H9 (cell line): ENCODE measurements around the gene CAMTA1. TPM values are rescaled to one million over a fixed set of nuclear protein-coding genes. Genes with fewer than 3 reads are reported as not detected.

ENCODE experiments used
- DNase-seq: peaks from one replicate; pipeline ENCODE4 v3.0.0-alpha.2; 2017
- H2AFZ ChIP-seq: one replicate; pipeline ENCODE4 v1.6.1; 2013; ENCODE audit warnings: mild to moderate bottlenecking, low read length, control low read depth, moderate library complexity
- H2AK5ac ChIP-seq: 2 replicates; pipeline ENCODE4 v1.6.1; 2013; ENCODE audit warnings: low read length, control low read depth, mixed read lengths; ENCODE audit not compliant: insufficient read length
- H2BK120ac ChIP-seq: one replicate; pipeline ENCODE4 v1.6.1; 2013; ENCODE audit warnings: low read depth, mild to moderate bottlenecking, low read length, control low read depth, inconsistent platforms; ENCODE audit not compliant: poor library complexity, severe bottlenecking
- H2BK12ac ChIP-seq: 2 replicates; pipeline ENCODE4 v1.6.1; 2013; ENCODE audit warnings: low read length, control low read depth, mixed read lengths, low read depth; ENCODE audit not compliant: insufficient read length
- H2BK15ac ChIP-seq: 2 replicates; pipeline ENCODE4 v1.6.1; 2013; ENCODE audit warnings: low read depth, low read length, control low read depth
- H2BK20ac ChIP-seq: one replicate; pipeline ENCODE4 v1.6.1; 2013; ENCODE audit warnings: low read depth, mild to moderate bottlenecking, low read length, control low read depth, inconsistent platforms; ENCODE audit not compliant: poor library complexity, severe bottlenecking
- H2BK5ac ChIP-seq: 2 replicates; pipeline ENCODE4 v1.6.1; 2013; ENCODE audit warnings: low read length, control low read depth, mixed read lengths; ENCODE audit not compliant: insufficient read length
- H3K14ac ChIP-seq: 2 replicates; pipeline ENCODE4 v1.6.1; 2013; ENCODE audit warnings: low read length, control low read depth; ENCODE audit not compliant: insufficient read depth
- H3K18ac ChIP-seq: 2 replicates; pipeline ENCODE4 v1.6.1; 2013; ENCODE audit warnings: low read depth, mild to moderate bottlenecking, mixed read lengths, low read length, control low read depth; ENCODE audit not compliant: insufficient read length
- H3K23ac ChIP-seq: 2 replicates; pipeline ENCODE4 v1.6.1; 2013; ENCODE audit warnings: low read length, control low read depth, mixed read lengths, low read depth; ENCODE audit not compliant: insufficient read length
- H3K23me2 ChIP-seq: 2 replicates; pipeline ENCODE4 v1.6.1; 2013; ENCODE audit warnings: low read depth, mild to moderate bottlenecking, mixed read lengths, low read length, control low read depth; ENCODE audit not compliant: insufficient read length, poor library complexity, severe bottlenecking
- H3K27ac ChIP-seq: 2 replicates; pipeline ENCODE4 v1.5.1; 2013; ENCODE audit warnings: low read length, control low read depth, mixed read lengths, low read depth; ENCODE audit not compliant: insufficient read length
- H3K27me3 ChIP-seq: 2 replicates; pipeline ENCODE4 v1.6.1; 2013; ENCODE audit warnings: low read length, control low read depth, inconsistent platforms; ENCODE audit not compliant: insufficient read depth
- H3K4ac ChIP-seq: 2 replicates; pipeline ENCODE4 v1.6.1; 2013; ENCODE audit warnings: low read depth, mild to moderate bottlenecking, control low read depth, inconsistent platforms, low read length, moderate library complexity
- H3K4me1 ChIP-seq: 2 replicates; pipeline ENCODE4 v1.6.1; 2013; ENCODE audit warnings: low read length, control low read depth, inconsistent platforms; ENCODE audit not compliant: insufficient read depth
- H3K4me2 ChIP-seq: 2 replicates; pipeline ENCODE4 v1.6.1; 2013; ENCODE audit warnings: low read length, control low read depth, mixed read lengths; ENCODE audit not compliant: insufficient read length, insufficient read depth
- H3K56ac ChIP-seq: 2 replicates; pipeline ENCODE4 v1.6.1; 2013; ENCODE audit warnings: low read depth, mild to moderate bottlenecking, mixed read lengths, low read length, control low read depth; ENCODE audit not compliant: insufficient read length
- H3K79me1 ChIP-seq: 2 replicates; pipeline ENCODE4 v1.6.1; 2013; ENCODE audit warnings: low read depth, mild to moderate bottlenecking, moderate library complexity, low read length, control low read depth, inconsistent platforms; ENCODE audit not compliant: insufficient read depth, poor library complexity, severe bottlenecking
- H3K79me2 ChIP-seq: 2 replicates; pipeline ENCODE4 v1.6.1; 2013; ENCODE audit warnings: low read length, control low read depth, inconsistent platforms; ENCODE audit not compliant: insufficient read depth
- H3K9ac ChIP-seq: 2 replicates; pipeline ENCODE4 v1.6.1; 2013; ENCODE audit warnings: low read length, control low read depth, mixed read lengths; ENCODE audit not compliant: insufficient read length; ENCODE audit errors: extremely low read depth
- H3K9me3 ChIP-seq: one replicate; pipeline ENCODE4 v1.6.1; 2013; ENCODE audit warnings: low read depth, low read length, inconsistent platforms; ENCODE audit not compliant: control insufficient read depth
- H3T11ph ChIP-seq: one replicate; pipeline ENCODE4 v1.6.1; 2013; ENCODE audit warnings: mild to moderate bottlenecking, low read length, control low read depth, inconsistent platforms
- H4K20me1 ChIP-seq: one replicate; pipeline ENCODE4 v1.6.1; 2013; ENCODE audit not compliant: control insufficient read depth, insufficient read length, insufficient read depth
- H4K5ac ChIP-seq: 2 replicates; pipeline ENCODE4 v1.6.1; 2013; ENCODE audit warnings: low read depth, mild to moderate bottlenecking, mixed read lengths, low read length, control low read depth; ENCODE audit not compliant: insufficient read length
- H4K8ac ChIP-seq: replicated peaks from 2 replicates; pipeline ENCODE4 v1.6.1; 2013; ENCODE audit warnings: low read length, control low read depth, mixed read lengths, low read depth; ENCODE audit not compliant: insufficient read length
- H4K91ac ChIP-seq: 2 replicates; pipeline ENCODE4 v1.6.1; 2013; ENCODE audit warnings: low read depth, mild to moderate bottlenecking, moderate library complexity, mixed read lengths, low read length, control low read depth; ENCODE audit not compliant: insufficient read length
- H3K27ac Mint-ChIP-seq, 3 experiments: 2 replicates in 2 of 3; 3 replicates in 1 of 3; pipeline ENCODE4 v1.8.0; 2020 to 2021; ENCODE audit warnings: mixed read lengths in 3 of 3, mild to moderate bottlenecking in 1 of 3, moderate library complexity in 1 of 3
- H3K27me3 Mint-ChIP-seq: 2 replicates; pipeline ENCODE4 v1.8.0; 2021; ENCODE audit warnings: low read depth, mild to moderate bottlenecking, moderate library complexity, mixed read lengths
- H3K36me3 Mint-ChIP-seq, 3 experiments: 2 replicates in 2 of 3; 3 replicates in 1 of 3; pipeline ENCODE4 v1.8.0; 2020 to 2021; ENCODE audit warnings: low read depth in 3 of 3, mixed read lengths in 3 of 3; ENCODE audit not compliant: insufficient read depth in 1 of 3
- H3K4me1 Mint-ChIP-seq, 2 experiments: 2 replicates each; pipeline ENCODE4 v1.8.0; 2020; ENCODE audit warnings: mixed read lengths in 2 of 2
- H3K4me3 Mint-ChIP-seq, 2 experiments: 2 replicates in 1 of 2; 3 replicates in 1 of 2; pipeline ENCODE4 v1.8.0; 2020 to 2021; ENCODE audit warnings: mild to moderate bottlenecking in 2 of 2, mixed read lengths in 2 of 2, moderate library complexity in 1 of 2
- H3K9me3 Mint-ChIP-seq, 2 experiments: 2 replicates in 1 of 2; 3 replicates in 1 of 2; pipeline ENCODE4 v1.8.0; 2020; ENCODE audit warnings: mild to moderate bottlenecking in 2 of 2, mixed read lengths in 2 of 2, moderate library complexity in 1 of 2
- CTCF ChIP-seq: fragments of 200-600 bp; sonication (generic); conservative IDR thresholded peaks from 3 replicates; pipeline ENCODE4 v1.8.0; 2021; ENCODE audit warnings: antibody characterized with exemption, mild to moderate bottlenecking
- WGBS: extraction: QIAGEN DNeasy Blood & Tissue Kit; methylation state at CpG from one replicate; pipeline ENCODE4 v1.1.7; 2013; ENCODE audit warnings: missing lambda C conversion rate, low lambda C conversion rate, mixed read lengths; ENCODE audit not compliant: insufficient read length; ENCODE audit errors: extremely low coverage; 5-methylcytosine and 5-hydroxymethylcytosine counted together
- total RNA-seq: library from RNA; stranded (reverse); gene quantifications from 2 replicates; pipeline ENCODE4 v1.2.1, GENCODE V29; 2021

The CAMTA1 gene
- total RNA-seq, 1 experiment from 2014 or later, result 115 TPM

GRCh38 chr1:7478809-7479499 is 693.7 kb downstream of the CAMTA1 start:
- Histone ChIP-seq H3K9ac (no peak overlapping the region), H2BK12ac (no peak overlapping the region), H2BK15ac (no peak overlapping the region), H3K14ac (no peak overlapping the region), H2BK20ac (no peak overlapping the region), H3K79me2 (no peaks in the 10 kb centered on the region), H3K18ac (no peak overlapping the region), H2AK5ac (no peak overlapping the region), H2AFZ (no peak overlapping the region), H3K23ac (no peak overlapping the region), H4K5ac (no peak overlapping the region), H3K4me1 (peaks cover 3% of the 10 kb centered on the region; the same call in 1 of the 2 replicates), H3K23me2 (no peaks in the 10 kb centered on the region), H3K9me3 (no peaks in the 10 kb centered on the region), H3K4ac (no peak overlapping the region), H2BK5ac (no peak overlapping the region), H3K27me3 (no peaks in the 10 kb centered on the region), H2BK120ac (no peak overlapping the region), H4K20me1 (peaks cover 2% of the 10 kb centered on the region), H3K4me2 (no peak overlapping the region), H4K8ac (no peak overlapping the region), H3K56ac (no peak overlapping the region), H3K79me1 (no peaks in the 10 kb centered on the region), H3T11ph (no peak overlapping the region), H4K91ac (no peak overlapping the region), H3K27ac (no peak overlapping the region)
- DNase-seq, result no peak
- Mint-ChIP-seq H3K9me3 (no peaks in the 10 kb centered on the region), H3K27me3 (no peaks in the 10 kb centered on the region), H3K27ac (no peak overlapping the region), H3K4me1 (peaks cover 4 to 5% of the 10 kb centered on the region in 2 experiments), H3K4me3 (no peak overlapping the region), H3K36me3 (no peaks in the 10 kb centered on the region)
- no peak for TF ChIP-seq CTCF
- WGBS, result no CpG with 5 or more reads among the region's 14 CpGs
